ENCODE data around the gene DNAJB6.

The DNAJB6 gene

GRCh38 chr7:157409753-157410727 is 73.2 kb downstream of the DNAJB6 start:
- TF ChIP-seq GATA2 (IDR thresholded peaks at IDR 0.05; ENCODE audit: low read depth, low read length): no peak
- no peak for TF ChIP-seq GATA3 (IDR thresholded peaks at IDR 0.05; ENCODE audit: low read depth, low read length)

- TF ChIP-seq GATA3 (IDR thresholded peaks at IDR 0.05; ENCODE audit: low read depth, low read length) (no peak), GATA2 (IDR thresholded peaks at IDR 0.05; ENCODE audit: low read depth, low read length) (no peak)
Observed at GRCh38 chr7:157410831-157411556, 74.2 kb downstream of the DNAJB6 start.

- TF ChIP-seq GATA3 (IDR thresholded peaks at IDR 0.05; ENCODE audit: low read depth, low read length) (no peak), GATA2 (IDR thresholded peaks at IDR 0.05; ENCODE audit: low read depth, low read length) (no peak)
Observed at GRCh38 chr7:157411580-157411979, 74.8 kb downstream of the DNAJB6 start.

GRCh38 chr7:157412021-157412443 is 75.2 kb downstream of the DNAJB6 start:
- TF ChIP-seq GATA2 (IDR thresholded peaks at IDR 0.05; ENCODE audit: low read depth, low read length) (no peak), GATA3 (IDR thresholded peaks at IDR 0.05; ENCODE audit: low read depth, low read length) (no peak)

GRCh38 chr7:157412491-157413180 is 75.8 kb downstream of the DNAJB6 start:
- TF ChIP-seq GATA3 (IDR thresholded peaks at IDR 0.05; ENCODE audit: low read depth, low read length): no peak
- TF ChIP-seq GATA2 (IDR thresholded peaks at IDR 0.05; ENCODE audit: low read depth, low read length): no peak

- no peak for TF ChIP-seq GATA2 (IDR thresholded peaks at IDR 0.05; ENCODE audit: low read depth, low read length)
- no peak for TF ChIP-seq GATA3 (IDR thresholded peaks at IDR 0.05; ENCODE audit: low read depth, low read length)
Observed at GRCh38 chr7:157413881-157414701, 77.3 kb downstream of the DNAJB6 start.

GRCh38 chr7:157414702-157415096 is 77.9 kb downstream of the DNAJB6 start:
- no peak for TF ChIP-seq GATA2 (IDR thresholded peaks at IDR 0.05; ENCODE audit: low read depth, low read length)
- no peak for TF ChIP-seq GATA3 (IDR thresholded peaks at IDR 0.05; ENCODE audit: low read depth, low read length)

GRCh38 chr7:157415486-157415885 is 78.7 kb downstream of the DNAJB6 start:
- TF ChIP-seq GATA2 (IDR thresholded peaks at IDR 0.05; ENCODE audit: low read depth, low read length) (no peak), GATA3 (IDR thresholded peaks at IDR 0.05; ENCODE audit: low read depth, low read length) (no peak)

GRCh38 chr7:157416011-157416410 is 79.2 kb downstream of the DNAJB6 start:
- TF ChIP-seq GATA3 (IDR thresholded peaks at IDR 0.05; ENCODE audit: low read depth, low read length): no peak
- no peak for TF ChIP-seq GATA2 (IDR thresholded peaks at IDR 0.05; ENCODE audit: low read depth, low read length)

- TF ChIP-seq GATA2 (IDR thresholded peaks at IDR 0.05; ENCODE audit: low read depth, low read length): no peak
- no peak for TF ChIP-seq GATA3 (IDR thresholded peaks at IDR 0.05; ENCODE audit: low read depth, low read length)
Observed at GRCh38 chr7:157418204-157419034, 81.6 kb downstream of the DNAJB6 start.

- TF ChIP-seq GATA3 (IDR thresholded peaks at IDR 0.05; ENCODE audit: low read depth, low read length) (no peak), GATA2 (IDR thresholded peaks at IDR 0.05; ENCODE audit: low read depth, low read length) (no peak)
Observed at GRCh38 chr7:157419035-157419293, 82.2 kb downstream of the DNAJB6 start.

GRCh38 chr7:157422279-157422678 is 85.5 kb downstream of the DNAJB6 start:
- TF ChIP-seq GATA3 (IDR thresholded peaks at IDR 0.05; ENCODE audit: low read depth, low read length) (no peak), GATA2 (IDR thresholded peaks at IDR 0.05; ENCODE audit: low read depth, low read length) (no peak)

- TF ChIP-seq GATA2 (IDR thresholded peaks at IDR 0.05; ENCODE audit: low read depth, low read length) (no peak), GATA3 (IDR thresholded peaks at IDR 0.05; ENCODE audit: low read depth, low read length) (no peak)
Observed at GRCh38 chr7:157423348-157423747, 86.5 kb downstream of the DNAJB6 start.
